ENCODE measurements around the gene MYH7. TPM values are rescaled to one million over a fixed set of nuclear protein-coding genes. Genes with fewer than 3 reads are reported as not detected.

MYH7 gene
- total and polyA plus RNA-seq, 4 donors: 0.02 to 0.42 (median 0.04) TPM

DNA sequence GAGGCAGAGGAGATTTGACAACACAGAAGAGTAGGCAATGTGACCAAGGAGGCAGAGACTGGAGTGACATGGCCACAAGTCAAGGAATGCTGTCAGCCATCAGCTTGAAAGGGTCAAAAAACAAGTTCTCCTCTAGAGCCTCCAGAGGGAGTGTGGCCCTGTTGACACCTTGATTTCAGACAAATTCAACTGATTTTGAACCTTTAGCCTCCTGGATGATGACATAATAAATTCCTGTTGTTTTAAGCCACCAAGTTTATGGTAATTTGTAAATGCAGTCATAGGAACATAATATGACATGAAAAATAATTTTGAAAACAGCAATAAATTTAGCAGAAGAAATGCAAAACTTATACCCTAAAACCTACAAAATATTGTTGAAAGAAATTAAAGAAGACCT, 25.5 kb upstream of the MYH7 start:
- H3K27me3 ChIP-seq (ENCODE audit: control insufficient read depth in 4 of 4, insufficient read depth in 4 of 4, low read length in 3 of 4): peaks cover 0 to 6% (median 0%) of the 10 kb centered on the region in 4 donors
- H3K9ac ChIP-seq (ENCODE audit: low read depth in 1 of 2, low read length in 2 of 2): no peak overlapping the region
- no peaks in the 10 kb centered on the region for H3K9me3 ChIP-seq (ENCODE audit: control insufficient read depth in 4 of 4, low read length in 3 of 4)
- H3K27ac ChIP-seq (ENCODE audit: low read depth in 1 of 2, low read length in 2 of 2): no peak overlapping the region
- DNase-seq (ENCODE audit: low spot score): no peak
- TF ChIP-seq, protein P1, sequence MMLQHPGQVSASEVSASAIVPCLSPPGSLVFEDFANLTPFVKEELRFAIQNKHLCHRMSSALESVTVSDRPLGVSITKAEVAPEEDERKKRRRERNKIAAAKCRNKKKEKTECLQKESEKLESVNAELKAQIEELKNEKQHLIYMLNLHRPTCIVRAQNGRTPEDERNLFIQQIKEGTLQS (IDR thresholded peaks at IDR 0.05): no peak
- no peak for TF ChIP-seq YY1 (IDR thresholded peaks at IDR 0.05)
- TF ChIP-seq HNF4G (IDR thresholded peaks at IDR 0.05): no peak
- TF ChIP-seq TAF1 (conservative IDR thresholded peaks at IDR 0.05): no peak
- TF ChIP-seq RXRA (IDR thresholded peaks at IDR 0.05): no peak
- TF ChIP-seq, protein P2, sequence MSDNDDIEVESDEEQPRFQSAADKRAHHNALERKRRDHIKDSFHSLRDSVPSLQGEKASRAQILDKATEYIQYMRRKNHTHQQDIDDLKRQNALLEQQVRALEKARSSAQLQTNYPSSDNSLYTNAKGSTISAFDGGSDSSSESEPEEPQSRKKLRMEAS (IDR thresholded peaks at IDR 0.05): no peak
- TF ChIP-seq, protein P3, sequence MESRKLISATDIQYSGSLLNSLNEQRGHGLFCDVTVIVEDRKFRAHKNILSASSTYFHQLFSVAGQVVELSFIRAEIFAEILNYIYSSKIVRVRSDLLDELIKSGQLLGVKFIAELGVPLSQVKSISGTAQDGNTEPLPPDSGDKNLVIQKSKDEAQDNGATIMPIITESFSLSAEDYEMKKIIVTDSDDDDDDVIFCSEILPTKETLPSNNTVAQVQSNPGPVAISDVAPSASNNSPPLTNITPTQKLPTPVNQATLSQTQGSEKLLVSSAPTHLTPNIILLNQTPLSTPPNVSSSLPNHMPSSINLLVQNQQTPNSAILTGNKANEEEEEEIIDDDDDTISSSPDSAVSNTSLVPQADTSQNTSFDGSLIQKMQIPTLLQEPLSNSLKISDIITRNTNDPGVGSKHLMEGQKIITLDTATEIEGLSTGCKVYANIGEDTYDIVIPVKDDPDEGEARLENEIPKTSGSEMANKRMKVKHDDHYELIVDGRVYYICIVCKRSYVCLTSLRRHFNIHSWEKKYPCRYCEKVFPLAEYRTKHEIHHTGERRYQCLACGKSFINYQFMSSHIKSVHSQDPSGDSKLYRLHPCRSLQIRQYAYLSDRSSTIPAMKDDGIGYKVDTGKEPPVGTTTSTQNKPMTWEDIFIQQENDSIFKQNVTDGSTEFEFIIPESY (IDR thresholded peaks at IDR 0.05): no peak
- TF ChIP-seq, protein P4, sequence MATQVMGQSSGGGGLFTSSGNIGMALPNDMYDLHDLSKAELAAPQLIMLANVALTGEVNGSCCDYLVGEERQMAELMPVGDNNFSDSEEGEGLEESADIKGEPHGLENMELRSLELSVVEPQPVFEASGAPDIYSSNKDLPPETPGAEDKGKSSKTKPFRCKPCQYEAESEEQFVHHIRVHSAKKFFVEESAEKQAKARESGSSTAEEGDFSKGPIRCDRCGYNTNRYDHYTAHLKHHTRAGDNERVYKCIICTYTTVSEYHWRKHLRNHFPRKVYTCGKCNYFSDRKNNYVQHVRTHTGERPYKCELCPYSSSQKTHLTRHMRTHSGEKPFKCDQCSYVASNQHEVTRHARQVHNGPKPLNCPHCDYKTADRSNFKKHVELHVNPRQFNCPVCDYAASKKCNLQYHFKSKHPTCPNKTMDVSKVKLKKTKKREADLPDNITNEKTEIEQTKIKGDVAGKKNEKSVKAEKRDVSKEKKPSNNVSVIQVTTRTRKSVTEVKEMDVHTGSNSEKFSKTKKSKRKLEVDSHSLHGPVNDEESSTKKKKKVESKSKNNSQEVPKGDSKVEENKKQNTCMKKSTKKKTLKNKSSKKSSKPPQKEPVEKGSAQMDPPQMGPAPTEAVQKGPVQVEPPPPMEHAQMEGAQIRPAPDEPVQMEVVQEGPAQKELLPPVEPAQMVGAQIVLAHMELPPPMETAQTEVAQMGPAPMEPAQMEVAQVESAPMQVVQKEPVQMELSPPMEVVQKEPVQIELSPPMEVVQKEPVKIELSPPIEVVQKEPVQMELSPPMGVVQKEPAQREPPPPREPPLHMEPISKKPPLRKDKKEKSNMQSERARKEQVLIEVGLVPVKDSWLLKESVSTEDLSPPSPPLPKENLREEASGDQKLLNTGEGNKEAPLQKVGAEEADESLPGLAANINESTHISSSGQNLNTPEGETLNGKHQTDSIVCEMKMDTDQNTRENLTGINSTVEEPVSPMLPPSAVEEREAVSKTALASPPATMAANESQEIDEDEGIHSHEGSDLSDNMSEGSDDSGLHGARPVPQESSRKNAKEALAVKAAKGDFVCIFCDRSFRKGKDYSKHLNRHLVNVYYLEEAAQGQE (IDR thresholded peaks at IDR 0.05): no peak
- no peak for TF ChIP-seq FOXA1 (IDR thresholded peaks at IDR 0.05)
- no peak for TF ChIP-seq GABPA (IDR thresholded peaks at IDR 0.05 in 1 of 2, conservative IDR thresholded peaks at IDR 0.05 in 1 of 2)
- TF ChIP-seq, protein P5, sequence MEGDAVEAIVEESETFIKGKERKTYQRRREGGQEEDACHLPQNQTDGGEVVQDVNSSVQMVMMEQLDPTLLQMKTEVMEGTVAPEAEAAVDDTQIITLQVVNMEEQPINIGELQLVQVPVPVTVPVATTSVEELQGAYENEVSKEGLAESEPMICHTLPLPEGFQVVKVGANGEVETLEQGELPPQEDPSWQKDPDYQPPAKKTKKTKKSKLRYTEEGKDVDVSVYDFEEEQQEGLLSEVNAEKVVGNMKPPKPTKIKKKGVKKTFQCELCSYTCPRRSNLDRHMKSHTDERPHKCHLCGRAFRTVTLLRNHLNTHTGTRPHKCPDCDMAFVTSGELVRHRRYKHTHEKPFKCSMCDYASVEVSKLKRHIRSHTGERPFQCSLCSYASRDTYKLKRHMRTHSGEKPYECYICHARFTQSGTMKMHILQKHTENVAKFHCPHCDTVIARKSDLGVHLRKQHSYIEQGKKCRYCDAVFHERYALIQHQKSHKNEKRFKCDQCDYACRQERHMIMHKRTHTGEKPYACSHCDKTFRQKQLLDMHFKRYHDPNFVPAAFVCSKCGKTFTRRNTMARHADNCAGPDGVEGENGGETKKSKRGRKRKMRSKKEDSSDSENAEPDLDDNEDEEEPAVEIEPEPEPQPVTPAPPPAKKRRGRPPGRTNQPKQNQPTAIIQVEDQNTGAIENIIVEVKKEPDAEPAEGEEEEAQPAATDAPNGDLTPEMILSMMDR (IDR thresholded peaks at IDR 0.05; ENCODE audit: low read depth, low read length, missing input control): no peak
- no peak for TF ChIP-seq RAD21 (IDR thresholded peaks at IDR 0.05)
- TF ChIP-seq SP1 (IDR thresholded peaks at IDR 0.05): no peak
- no peak for TF ChIP-seq HNF4A (conservative IDR thresholded peaks at IDR 0.05)
- TF ChIP-seq JUND (IDR thresholded peaks at IDR 0.05): no peak
- H3K36me3 ChIP-seq (ENCODE audit: control insufficient read depth in 4 of 4, insufficient read depth in 3 of 4, low read depth in 1 of 4, low read length in 3 of 4): no peaks in the 10 kb centered on the region
- no peak overlapping the region for H3K4me3 ChIP-seq (ENCODE audit: low read depth in 1 of 3, low read length in 3 of 3)
- H3K4me1 ChIP-seq (ENCODE audit: control insufficient read depth in 4 of 4, insufficient read depth in 4 of 4, low read length in 3 of 4): no peaks in the 10 kb centered on the region
